BJ (cell line): Measurements from ENCODE around the gene DOCK6. TPM values are rescaled to one million over a fixed set of nuclear protein-coding genes. Genes with fewer than 3 reads are reported as not detected.

Source experiments
- CTCF ChIA-PET: fragments of 350-600 bp; formaldehyde crosslinking; extraction: SDS; loops from one replicate; lab custom pipeline; 2021; ENCODE audit warnings: antibody characterized with exemption, inconsistent platforms; lab: Yijun Ruan, JAX
- POLR2A ChIA-PET: fragments of 300-600 bp; sonication (Branson Sonifier 250); formaldehyde crosslinking; extraction: SDS; loops from one replicate; lab custom pipeline; 2021; ENCODE audit warnings: antibody characterized with exemption; lab: Charles Lee
- DNase-seq: peaks from one replicate; pipeline ENCODE4 v3.0.0-alpha.2; 2011; ENCODE audit warnings: low read depth
- H3K27me3 ChIP-seq: 2 replicates; pipeline ENCODE4 v1.6.0; 2011; ENCODE audit warnings: low read length; ENCODE audit not compliant: control insufficient read depth, insufficient read depth
- H3K36me3 ChIP-seq: 2 replicates; pipeline ENCODE4 v1.5.1; 2011; ENCODE audit warnings: low read length; ENCODE audit not compliant: control insufficient read depth, insufficient read depth
- H3K4me3 ChIP-seq: 2 replicates; pipeline ENCODE4 v1.5.1; 2011; ENCODE audit warnings: low read depth, mild to moderate bottlenecking, control low read depth, low read length
- CTCF ChIP-seq: IDR thresholded peaks from 2 replicates; pipeline ENCODE4 v1.5.1; 2011; ENCODE audit warnings: low read depth, mild to moderate bottlenecking, control low read depth, inconsistent platforms, low read length, moderate library complexity; ENCODE audit not compliant: insufficient read depth
- polyA plus RNA-seq: library from polyadenylated mRNA; depleted of rRNA; stranded (reverse); fragments of >200 nt; gene quantifications from 2 replicates; pipeline ENCODE4 v1.2.3, GENCODE V29; 2011

DOCK6 gene
- polyA plus RNA-seq, 1 experiment: 15.2 TPM

- no peak for DNase-seq
- peak; percentile 23 for TF ChIP-seq CTCF
- H3K27me3 ChIP-seq: no peaks in the 10 kb centered on the region
- no peak overlapping the region for H3K4me3 ChIP-seq
- ChIA-PET POLR2A (interaction anchor here (0.6 kb wide), 1 partner anchor 258 kb away, joined by 5 read pairs; no protein-coding TSS in a partner anchor), CTCF (interaction anchor here (1.0 to 3.4 kb wide), 3 partner anchors 13 to 59 kb away, joined by 3 to 16 read pairs (median 5); no protein-coding TSS in a partner anchor)
- H3K36me3 ChIP-seq: peaks cover 12% of the 10 kb centered on the region
These were observed 35.0 kb downstream of the DOCK6 start for GRCh38 chr19:11227195-11227886.

DNA sequence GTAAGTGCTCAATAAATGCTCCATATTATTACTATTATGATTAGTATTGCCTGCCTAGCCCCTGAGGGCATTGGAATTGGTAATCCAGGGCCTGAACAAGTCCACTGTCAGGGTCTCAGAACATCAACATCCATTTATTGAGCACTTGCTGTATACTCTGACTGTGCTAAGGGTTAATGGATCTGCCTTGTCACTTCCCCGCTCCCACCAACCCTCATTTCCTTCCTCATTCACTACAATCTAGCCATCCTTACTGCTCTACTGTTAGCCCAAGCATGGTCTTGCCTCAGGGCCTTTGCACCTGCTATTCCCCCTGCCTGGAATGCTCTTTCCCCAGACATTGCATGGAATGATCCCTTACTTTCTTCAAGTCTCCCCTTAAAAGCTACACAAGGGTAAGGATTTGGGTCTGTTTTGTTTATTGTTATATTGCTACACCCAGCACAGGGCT, 35.6 kb downstream of the DOCK6 start:
- Histone ChIP-seq H3K36me3 (peaks cover 15% of the 10 kb centered on the region), H3K4me3 (no peak overlapping the region), H3K27me3 (no peaks in the 10 kb centered on the region)
- ChIA-PET POLR2A (no interaction called here), CTCF (interaction anchor here (1.0 to 3.4 kb wide), 3 partner anchors 13 to 60 kb away, joined by 3 to 16 read pairs (median 5); no protein-coding TSS in a partner anchor)
- no peak for TF ChIP-seq CTCF
- no peak for DNase-seq

DNA sequence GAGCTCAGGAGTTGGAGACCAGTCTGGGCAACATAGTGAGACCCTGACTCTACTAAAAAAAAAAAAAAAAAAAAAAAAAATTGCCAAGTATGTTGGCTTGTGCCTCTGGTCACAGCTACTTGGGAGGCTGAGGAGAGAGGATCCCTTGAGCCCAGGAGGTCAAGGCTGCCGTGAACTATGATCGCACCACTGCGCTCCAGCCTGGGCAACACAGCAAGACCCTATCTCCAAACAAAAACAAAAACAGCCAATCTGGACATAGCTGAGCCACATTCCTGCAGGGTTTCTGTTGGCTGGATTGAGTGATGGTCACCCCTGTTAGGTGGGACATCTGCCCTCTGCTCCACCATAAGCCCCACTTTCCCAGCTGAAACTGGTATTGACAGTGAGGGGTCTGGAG, 36.5 kb downstream of the DOCK6 start:
- ChIA-PET CTCF (interaction anchor here (1.1 to 3.4 kb wide), 4 partner anchors 12 to 256 kb away, joined by 3 to 16 read pairs (median 4); no protein-coding TSS in a partner anchor), POLR2A (no interaction called here)
- no peak for TF ChIP-seq CTCF
- no peak for DNase-seq
- H3K27me3 ChIP-seq: no peaks in the 10 kb centered on the region
- no peak overlapping the region for H3K4me3 ChIP-seq
- H3K36me3 ChIP-seq: peaks cover 16% of the 10 kb centered on the region

GRCh38 chr19:11225172-11225571, 37.2 kb downstream of the DOCK6 start:
- CTCF ChIA-PET: interaction anchor here (1.1 to 3.4 kb wide), 3 partner anchors 18 to 257 kb away, joined by 3 to 16 read pairs (median 4); no protein-coding TSS in a partner anchor
- Histone ChIP-seq H3K27me3 (no peaks in the 10 kb centered on the region), H3K4me3 (no peak overlapping the region), H3K36me3 (peaks cover 16% of the 10 kb centered on the region)
- POLR2A ChIA-PET: no interaction called here
- DNase-seq: no peak
- no peak for TF ChIP-seq CTCF

DNA sequence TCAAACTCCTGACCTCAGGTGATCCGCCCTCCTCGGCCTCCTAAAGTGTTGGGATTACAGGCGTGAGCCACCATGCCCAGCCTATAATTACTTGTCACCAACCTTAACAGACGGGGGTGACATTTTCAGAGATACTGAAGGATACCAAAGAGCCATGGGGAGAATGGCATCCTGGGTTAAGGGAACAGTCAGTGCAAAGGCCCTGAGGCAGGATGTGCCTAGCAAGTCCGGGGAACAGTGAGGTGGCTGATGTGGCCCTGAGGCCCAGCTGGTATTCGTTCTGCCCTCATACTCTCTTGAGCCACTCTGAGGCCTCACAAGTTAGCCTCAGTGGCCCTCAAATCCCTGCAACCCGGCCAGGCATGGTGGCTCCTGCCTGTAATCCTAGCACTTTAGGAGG, 37.9 kb downstream of the DOCK6 start:
- Histone ChIP-seq H3K27me3 (no peaks in the 10 kb centered on the region), H3K36me3 (peaks cover 15% of the 10 kb centered on the region), H3K4me3 (no peak overlapping the region)
- ChIA-PET POLR2A (no interaction called here), CTCF (interaction anchor here (3.4 kb wide), 1 partner anchor 18 kb away, joined by 16 read pairs; no protein-coding TSS in a partner anchor)
- no peak for TF ChIP-seq CTCF
- DNase-seq: no peak
